Activated CD4-positive, alpha-beta T cell treated with anti-CD3 and anti-CD28 coated beads, Interleukin-2, amount 50 U/mL, for 1 hour (primary cell): Measurements from ENCODE around the gene GAL3ST2.
A peak's percentile ranks its signal among the peaks of the same experiment; 100 is the strongest.
"Not testable (repeated sequence)": the region's sequence is repeated elsewhere in the genome, so short reads cannot be mapped to it uniquely, and the experiment has no call there.

Experiments
- DNase-seq: peaks from one replicate; pipeline ENCODE4 v3.0.0-alpha.2; 2020

The GAL3ST2 gene

GRCh38 chr2:241821460-241822263, 45.0 kb downstream of the GAL3ST2 start:
- no peak for DNase-seq

- no peak for DNase-seq
Observed at GRCh38 chr2:241822264-241822623, 45.6 kb downstream of the GAL3ST2 start.

- DNase-seq: not testable (repeated sequence)
Observed at GRCh38 chr2:241823531-241824437, 47.2 kb downstream of the GAL3ST2 start.

GRCh38 chr2:241827394-241827793, 50.8 kb downstream of the GAL3ST2 start:
- DNase-seq: no peak

- no peak for DNase-seq
Observed at GRCh38 chr2:241833101-241833663, 56.6 kb downstream of the GAL3ST2 start.

- not testable (repeated sequence) for DNase-seq
Observed at GRCh38 chr2:241833756-241834526, 57.3 kb downstream of the GAL3ST2 start.

GRCh38 chr2:241834527-241835210, 58.0 kb downstream of the GAL3ST2 start:
- DNase-seq: no peak

GRCh38 chr2:241835611-241836010, 59.0 kb downstream of the GAL3ST2 start:
- DNase-seq: no peak

GRCh38 chr2:241836292-241836691, 59.7 kb downstream of the GAL3ST2 start:
- DNase-seq: no peak

GRCh38 chr2:241837197-241837965, 60.8 kb downstream of the GAL3ST2 start:
- DNase-seq: no peak

GRCh38 chr2:241841181-241842066, 64.8 kb downstream of the GAL3ST2 start:
- no peak for DNase-seq

- no peak for DNase-seq
Observed at GRCh38 chr2:241842067-241842415, 65.4 kb downstream of the GAL3ST2 start.

- DNase-seq: peak; percentile 47
Observed at GRCh38 chr2:241842620-241843211, 66.1 kb downstream of the GAL3ST2 start.

- no peak for DNase-seq
Observed at GRCh38 chr2:241843321-241844065, 66.9 kb downstream of the GAL3ST2 start.

GRCh38 chr2:241844066-241844728, 67.6 kb downstream of the GAL3ST2 start:
- peak; percentile 85 for DNase-seq

- no peak for DNase-seq
Observed at GRCh38 chr2:241844831-241845578, 68.4 kb downstream of the GAL3ST2 start.

GRCh38 chr2:241846406-241846805, 69.8 kb downstream of the GAL3ST2 start:
- no peak for DNase-seq
